ENCODE measurements around the gene GJC2.

DNA sequence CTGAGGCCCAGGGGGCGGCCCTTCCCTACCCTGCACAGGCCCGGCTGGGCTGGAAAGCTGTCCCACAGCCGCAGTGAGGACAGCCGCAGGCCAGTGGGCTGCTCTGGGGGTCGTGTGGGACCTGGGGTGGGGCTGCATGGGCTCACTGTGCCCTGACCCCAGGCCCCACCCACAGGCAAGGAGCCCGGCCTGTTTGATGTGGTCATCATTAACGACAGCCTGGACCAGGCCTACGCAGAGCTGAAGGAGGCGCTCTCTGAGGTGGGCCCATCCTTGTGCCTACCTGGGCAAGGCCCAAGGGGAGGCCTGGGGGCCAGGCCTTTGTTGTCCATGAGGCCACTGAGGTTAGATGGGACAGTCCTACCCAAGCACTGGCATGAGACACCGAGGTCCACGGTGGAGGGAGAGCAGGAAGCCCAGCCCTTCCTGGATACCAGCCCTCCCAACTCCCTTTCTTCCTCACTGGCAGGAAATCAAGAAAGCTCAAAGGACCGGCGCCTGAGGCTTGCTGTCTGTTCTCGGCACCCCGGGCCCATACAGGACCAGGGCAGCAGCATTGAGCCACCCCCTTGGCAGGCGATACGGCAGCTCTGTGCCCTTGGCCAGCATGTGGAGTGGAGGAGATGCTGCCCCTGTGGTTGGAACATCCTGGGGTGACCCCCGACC is 1.4 kb upstream of the GJC2 start:
- TF ChIP-seq TAF1 (conservative IDR thresholded peaks at IDR 0.05) = no peak
- no peak for TF ChIP-seq CTCF (IDR thresholded peaks at IDR 0.05; ENCODE audit: low read depth, low read length, missing input control)
- no peak for TF ChIP-seq YY1 (IDR thresholded peaks at IDR 0.05)
- TF ChIP-seq GABPA (IDR thresholded peaks at IDR 0.05 in 1 of 2, conservative IDR thresholded peaks at IDR 0.05 in 1 of 2) = no peak
- no peak for TF ChIP-seq SP1 (IDR thresholded peaks at IDR 0.05)
- TF ChIP-seq, protein P1, sequence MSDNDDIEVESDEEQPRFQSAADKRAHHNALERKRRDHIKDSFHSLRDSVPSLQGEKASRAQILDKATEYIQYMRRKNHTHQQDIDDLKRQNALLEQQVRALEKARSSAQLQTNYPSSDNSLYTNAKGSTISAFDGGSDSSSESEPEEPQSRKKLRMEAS (IDR thresholded peaks at IDR 0.05) = no peak
- no peak for TF ChIP-seq FOXA2 (IDR thresholded peaks at IDR 0.05)
- TF ChIP-seq, protein P2, sequence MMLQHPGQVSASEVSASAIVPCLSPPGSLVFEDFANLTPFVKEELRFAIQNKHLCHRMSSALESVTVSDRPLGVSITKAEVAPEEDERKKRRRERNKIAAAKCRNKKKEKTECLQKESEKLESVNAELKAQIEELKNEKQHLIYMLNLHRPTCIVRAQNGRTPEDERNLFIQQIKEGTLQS (IDR thresholded peaks at IDR 0.05) = no peak
- TF ChIP-seq, protein P3, sequence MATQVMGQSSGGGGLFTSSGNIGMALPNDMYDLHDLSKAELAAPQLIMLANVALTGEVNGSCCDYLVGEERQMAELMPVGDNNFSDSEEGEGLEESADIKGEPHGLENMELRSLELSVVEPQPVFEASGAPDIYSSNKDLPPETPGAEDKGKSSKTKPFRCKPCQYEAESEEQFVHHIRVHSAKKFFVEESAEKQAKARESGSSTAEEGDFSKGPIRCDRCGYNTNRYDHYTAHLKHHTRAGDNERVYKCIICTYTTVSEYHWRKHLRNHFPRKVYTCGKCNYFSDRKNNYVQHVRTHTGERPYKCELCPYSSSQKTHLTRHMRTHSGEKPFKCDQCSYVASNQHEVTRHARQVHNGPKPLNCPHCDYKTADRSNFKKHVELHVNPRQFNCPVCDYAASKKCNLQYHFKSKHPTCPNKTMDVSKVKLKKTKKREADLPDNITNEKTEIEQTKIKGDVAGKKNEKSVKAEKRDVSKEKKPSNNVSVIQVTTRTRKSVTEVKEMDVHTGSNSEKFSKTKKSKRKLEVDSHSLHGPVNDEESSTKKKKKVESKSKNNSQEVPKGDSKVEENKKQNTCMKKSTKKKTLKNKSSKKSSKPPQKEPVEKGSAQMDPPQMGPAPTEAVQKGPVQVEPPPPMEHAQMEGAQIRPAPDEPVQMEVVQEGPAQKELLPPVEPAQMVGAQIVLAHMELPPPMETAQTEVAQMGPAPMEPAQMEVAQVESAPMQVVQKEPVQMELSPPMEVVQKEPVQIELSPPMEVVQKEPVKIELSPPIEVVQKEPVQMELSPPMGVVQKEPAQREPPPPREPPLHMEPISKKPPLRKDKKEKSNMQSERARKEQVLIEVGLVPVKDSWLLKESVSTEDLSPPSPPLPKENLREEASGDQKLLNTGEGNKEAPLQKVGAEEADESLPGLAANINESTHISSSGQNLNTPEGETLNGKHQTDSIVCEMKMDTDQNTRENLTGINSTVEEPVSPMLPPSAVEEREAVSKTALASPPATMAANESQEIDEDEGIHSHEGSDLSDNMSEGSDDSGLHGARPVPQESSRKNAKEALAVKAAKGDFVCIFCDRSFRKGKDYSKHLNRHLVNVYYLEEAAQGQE (IDR thresholded peaks at IDR 0.05) = no peak
- no peak for TF ChIP-seq ZBTB33 (IDR thresholded peaks at IDR 0.05)
- TF ChIP-seq HNF4G (IDR thresholded peaks at IDR 0.05) = no peak
- TF ChIP-seq RXRA (IDR thresholded peaks at IDR 0.05) = no peak
- no peak for TF ChIP-seq EGR1 (IDR thresholded peaks at IDR 0.05; ENCODE audit: low read depth in 2 of 2)
- TF ChIP-seq RAD21 (IDR thresholded peaks at IDR 0.05) = no peak
